RWPE2 (cell line): Measurements from ENCODE around the gene KIF26B.
"Not testable (repeated sequence)": the region's sequence is repeated elsewhere in the genome, so short reads cannot be mapped to it uniquely, and the experiment has no call there.

ENCODE experiments used
- ATAC-seq: fragments of 200-7000 bp; cut with Tn5 transposase; 3 replicates; pipeline ENCODE4 v1.9.1; 2021; ENCODE audit warnings: low read depth
- DNase-seq: peaks from one replicate; pipeline ENCODE4 v3.0.0-alpha.2; 2020; ENCODE audit warnings: low spot score
- H3K27ac ChIP-seq: fragments of 450-650 bp; 2 replicates; pipeline ENCODE4 v1.5.1; 2017; ENCODE audit warnings: mild to moderate bottlenecking; ENCODE audit not compliant: poor library complexity, severe bottlenecking
- H3K27me3 ChIP-seq: fragments of 250-450 bp; sonication (Bioruptor Pico); 2 replicates; pipeline ENCODE4 v1.5.1; 2021; ENCODE audit warnings: mild to moderate bottlenecking, moderate library complexity; ENCODE audit not compliant: insufficient read depth, poor library complexity, severe bottlenecking
- H3K36me3 ChIP-seq: fragments of 250-450 bp; sonication (Bioruptor Pico); 2 replicates; pipeline ENCODE4 v1.5.1; 2020; ENCODE audit warnings: low read depth, mild to moderate bottlenecking, moderate library complexity
- H3K4me1 ChIP-seq: fragments of 250-450 bp; sonication (Bioruptor Pico); 2 replicates; pipeline ENCODE4 v1.5.1; 2021; ENCODE audit warnings: mild to moderate bottlenecking, moderate library complexity; ENCODE audit not compliant: insufficient read depth, poor library complexity, severe bottlenecking
- H3K4me3 ChIP-seq: fragments of 250-450 bp; sonication (Bioruptor Pico); 2 replicates; pipeline ENCODE4 v1.5.1; 2021; ENCODE audit warnings: mild to moderate bottlenecking, moderate library complexity; ENCODE audit not compliant: severe bottlenecking
- H3K9me3 ChIP-seq: fragments of 250-450 bp; sonication (Bioruptor Pico); 2 replicates; pipeline ENCODE4 v1.5.1; 2021; ENCODE audit warnings: mild to moderate bottlenecking, moderate library complexity; ENCODE audit not compliant: severe bottlenecking
- CTCF ChIP-seq: fragments of 450-650 bp; IDR thresholded peaks from one replicate; pipeline ENCODE4 v1.5.1; 2017; ENCODE audit warnings: mild to moderate bottlenecking, moderate library complexity; ENCODE audit not compliant: poor library complexity, severe bottlenecking

The KIF26B gene

DNA sequence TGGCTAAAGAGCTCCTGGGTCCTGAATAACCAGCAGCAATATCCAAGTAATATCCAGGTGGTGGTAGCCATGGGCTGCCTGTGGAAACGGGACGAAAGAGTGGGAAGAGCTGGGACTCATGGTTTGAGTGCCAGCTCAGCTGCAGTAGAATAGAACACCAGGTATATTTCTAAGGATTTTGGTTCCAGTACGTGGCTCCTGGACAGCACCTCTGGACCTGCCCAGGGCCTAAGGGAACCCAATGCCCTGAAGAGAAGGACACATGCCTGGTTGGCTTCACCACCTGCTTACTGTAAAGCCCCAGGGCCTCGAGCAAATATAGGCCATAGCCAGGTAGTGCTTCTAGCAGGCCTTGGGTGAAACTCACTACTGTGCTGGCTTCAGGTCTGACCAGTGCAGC lies 566.7 kb downstream of the KIF26B start:
- Histone ChIP-seq H3K27ac (no peak overlapping the region), H3K4me3 (no peak overlapping the region)

GRCh38 chr1:245728035-245728434 lies 573.2 kb downstream of the KIF26B start:
- not testable (repeated sequence) for H3K36me3 ChIP-seq, H3K4me3 ChIP-seq, ATAC-seq

More for the DNA sequence above, 566.7 kb downstream of the KIF26B start:
- Histone ChIP-seq H3K27me3 (no peaks in the 10 kb centered on the region), H3K4me1 (no peaks in the 10 kb centered on the region), H3K36me3 (no peaks in the 10 kb centered on the region), H3K9me3 (no peaks in the 10 kb centered on the region)
- no peak for DNase-seq
- TF ChIP-seq CTCF, result no peak
- no peak for ATAC-seq

GRCh38 chr1:245730801-245731200 lies 576.0 kb downstream of the KIF26B start:
- Histone ChIP-seq H3K27ac (no peak overlapping the region), H3K4me3 (no peak overlapping the region), H3K36me3 (no peaks in the 10 kb centered on the region), H3K4me1 (no peaks in the 10 kb centered on the region), H3K9me3 (no peaks in the 10 kb centered on the region), H3K27me3 (no peaks in the 10 kb centered on the region)
- DNase-seq, result no peak
- no peak for ATAC-seq
- TF ChIP-seq CTCF, result no peak

More at GRCh38 chr1:245728035-245728434, 573.2 kb downstream of the KIF26B start:
- not testable (repeated sequence) for H3K27me3 ChIP-seq, H3K4me1 ChIP-seq, DNase-seq, H3K9me3 ChIP-seq, H3K27ac ChIP-seq

GRCh38 chr1:245740336-245740735 lies 585.6 kb downstream of the KIF26B start:
- not testable (repeated sequence) for H3K27ac ChIP-seq, H3K36me3 ChIP-seq, H3K4me3 ChIP-seq, ATAC-seq, H3K9me3 ChIP-seq, H3K27me3 ChIP-seq, DNase-seq, H3K4me1 ChIP-seq

GRCh38 chr1:245742896-245743295 lies 588.1 kb downstream of the KIF26B start:
- ATAC-seq (no peak), DNase-seq (no peak)
- Histone ChIP-seq H3K4me1 (no peaks in the 10 kb centered on the region), H3K4me3 (no peak overlapping the region), H3K36me3 (no peaks in the 10 kb centered on the region), H3K27ac (no peak overlapping the region), H3K27me3 (no peaks in the 10 kb centered on the region), H3K9me3 (no peaks in the 10 kb centered on the region)
- no peak for TF ChIP-seq CTCF

- TF ChIP-seq CTCF, result no peak
- ATAC-seq (no peak), DNase-seq (no peak)
- Histone ChIP-seq H3K27ac (no peak overlapping the region), H3K36me3 (no peaks in the 10 kb centered on the region), H3K4me1 (no peaks in the 10 kb centered on the region), H3K9me3 (no peaks in the 10 kb centered on the region), H3K4me3 (no peak overlapping the region), H3K27me3 (no peaks in the 10 kb centered on the region)
These were observed 593.5 kb downstream of the KIF26B start for GRCh38 chr1:245748240-245748639.
